ENCODE measurements around the gene NCAM2.
"Not testable (repeated sequence)": the region's sequence is repeated elsewhere in the genome, so short reads cannot be mapped to it uniquely, and the experiment has no call there.

Gene NCAM2

DNA sequence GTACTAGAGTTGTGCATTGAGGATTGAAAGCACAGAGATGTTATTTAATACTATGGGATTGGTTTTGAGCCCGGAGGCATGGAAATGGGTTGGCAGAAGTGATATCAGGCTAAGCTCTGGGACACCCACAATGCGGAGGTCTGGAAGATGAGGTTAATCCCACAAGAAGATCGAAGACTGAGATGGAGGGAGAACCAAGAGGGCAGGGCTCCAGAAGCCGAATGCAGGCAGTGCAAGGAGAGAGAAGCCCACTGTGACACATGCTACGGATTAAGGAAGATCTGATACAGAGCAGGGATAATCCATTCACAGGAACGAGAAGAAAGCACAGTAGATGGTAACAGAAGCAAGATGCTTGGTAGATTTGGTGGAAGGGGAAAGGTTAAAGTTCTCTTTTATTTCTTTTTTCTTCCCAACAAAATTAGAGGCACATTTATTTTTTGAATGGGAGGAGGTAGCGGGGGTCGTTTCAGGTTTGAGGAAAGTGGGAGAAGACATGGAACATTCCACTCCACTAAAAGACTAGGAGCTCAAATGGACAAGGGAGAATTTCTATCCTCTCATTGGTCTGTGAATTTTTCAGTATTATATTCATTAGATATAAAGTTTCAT, 113.2 kb downstream of the NCAM2 start:
- no peak for DNase-seq

DNA sequence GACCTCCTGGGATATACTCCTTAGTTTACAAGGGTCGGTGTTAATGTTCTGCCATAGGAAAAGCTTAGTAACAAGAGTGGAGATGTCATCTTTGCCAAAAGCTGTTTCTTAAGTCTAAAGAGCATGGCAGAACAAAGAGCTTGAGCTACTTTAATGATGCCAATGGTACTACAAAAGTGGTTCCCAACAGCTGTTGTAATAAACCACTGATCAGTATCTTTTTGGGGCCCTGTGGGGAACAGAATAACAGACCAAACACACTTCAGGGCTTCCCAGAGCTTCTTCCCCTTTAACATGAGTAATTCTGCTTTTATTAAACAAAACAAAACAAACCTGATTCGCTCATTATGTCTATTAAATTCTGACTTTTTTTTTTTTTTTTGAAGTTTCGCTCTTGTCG, 116.3 kb downstream of the NCAM2 start:
- DNase-seq, result no peak

DNA sequence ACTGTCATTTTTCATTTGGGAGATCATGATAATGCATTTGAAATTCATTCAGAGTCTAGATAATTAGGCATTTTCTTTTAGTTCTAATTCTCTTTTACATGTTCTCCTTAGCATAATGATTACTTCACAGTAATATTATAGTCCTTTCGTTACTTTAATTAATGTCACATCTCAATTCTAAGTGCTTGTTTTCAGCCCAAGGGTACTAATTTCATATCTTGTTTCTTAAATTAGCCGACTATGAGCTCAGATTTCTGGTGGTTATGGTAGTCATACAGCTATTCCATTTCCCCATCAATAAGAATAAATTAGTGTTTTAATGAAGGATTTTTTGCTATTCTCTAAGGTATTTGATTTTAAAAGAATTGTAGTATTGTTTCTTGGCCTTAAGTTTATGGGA, 120.9 kb downstream of the NCAM2 start:
- DNase-seq, result no peak

DNA sequence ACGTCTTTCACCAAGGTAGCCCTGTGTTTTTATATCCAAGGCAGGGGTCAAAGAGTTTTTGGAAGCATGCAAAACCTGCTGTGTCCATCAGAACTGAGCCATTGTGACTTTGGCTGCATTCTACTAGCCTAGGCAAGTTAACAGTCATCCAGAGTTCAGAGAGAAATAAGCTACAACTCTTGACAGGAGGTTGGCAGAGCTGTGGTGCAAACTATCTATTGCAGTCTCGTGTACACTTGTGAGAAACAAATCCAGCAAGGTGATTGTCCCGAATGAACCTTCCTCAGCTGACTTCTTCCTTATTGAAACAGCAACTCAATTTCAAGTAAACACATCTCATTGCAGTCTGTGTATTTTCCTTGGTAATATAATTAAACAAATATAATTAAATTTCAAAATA, 124.5 kb downstream of the NCAM2 start:
- DNase-seq, result no peak

DNA sequence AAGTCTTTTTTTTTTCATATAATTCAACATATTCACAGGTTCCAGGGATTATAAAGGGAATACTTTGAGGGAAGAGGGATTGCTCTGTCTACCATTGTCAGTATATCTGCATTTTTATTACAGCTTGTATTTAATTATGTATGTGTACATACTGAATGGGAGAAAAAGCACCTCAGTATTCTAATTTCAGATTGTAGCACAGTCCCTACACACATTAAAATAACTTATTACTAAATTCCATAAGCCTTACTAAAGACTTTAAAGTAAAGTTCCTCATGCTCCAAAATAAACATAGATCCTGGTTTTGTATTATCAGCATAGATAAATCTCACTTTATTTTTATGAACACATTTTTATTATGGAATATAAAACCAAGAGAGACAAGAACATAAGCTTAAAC, 134.2 kb downstream of the NCAM2 start:
- no peak for DNase-seq

DNA sequence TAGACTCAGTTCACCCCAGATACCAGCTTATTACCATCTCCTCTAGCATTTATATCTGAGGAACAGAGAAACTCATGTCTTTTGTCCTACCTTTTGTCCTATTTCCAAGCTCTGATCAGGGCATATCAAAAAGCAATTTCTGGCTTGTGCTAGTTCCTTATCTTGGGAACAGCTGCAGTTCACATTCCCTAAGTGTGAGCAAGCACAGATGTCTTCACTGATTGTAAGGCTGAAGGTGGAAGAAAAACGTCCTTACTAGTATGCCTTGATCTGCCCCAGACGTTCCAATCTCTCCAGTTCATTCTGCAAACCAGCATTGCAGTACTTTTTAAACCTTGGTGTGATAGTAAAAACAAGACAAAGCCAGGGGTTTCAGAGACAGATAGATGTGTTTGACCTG, 139.8 kb downstream of the NCAM2 start:
- DNase-seq, result no peak

DNA sequence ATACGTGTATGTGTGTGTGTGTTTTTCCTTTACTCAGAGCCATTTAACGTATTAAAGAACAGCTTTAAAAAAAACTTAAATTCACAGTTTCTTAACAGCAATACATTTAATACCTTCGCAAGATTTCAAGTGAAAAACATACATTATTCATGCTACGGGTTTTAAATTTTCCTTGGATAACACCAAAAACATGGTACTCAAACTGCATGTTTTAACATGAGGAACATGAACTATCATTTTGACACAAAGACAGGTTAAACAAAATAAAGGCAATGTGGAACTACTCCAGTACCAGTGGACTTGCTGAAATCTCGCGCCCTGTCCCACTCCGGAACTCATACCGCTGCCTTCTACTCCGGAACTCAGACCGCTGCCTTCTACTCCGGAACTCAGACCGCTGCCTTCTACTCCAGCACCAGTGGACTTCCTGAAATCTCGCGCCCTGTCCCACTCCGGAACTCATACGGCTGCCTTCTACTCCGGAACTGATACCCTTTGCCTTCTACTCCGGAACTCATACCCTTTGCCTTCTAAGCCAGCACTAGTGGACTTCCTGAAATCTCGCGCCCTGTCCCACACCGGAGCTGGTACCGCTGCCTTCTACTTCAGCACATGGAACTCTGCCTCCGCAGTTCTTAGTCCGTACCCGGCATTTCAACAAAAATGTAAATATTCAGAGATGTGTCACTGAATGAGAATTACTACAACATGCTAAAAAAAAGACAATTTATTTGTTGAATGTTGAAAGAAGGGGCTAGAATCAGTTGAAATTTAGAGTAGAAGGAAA, 148.6 kb downstream of the NCAM2 start:
- no peak for DNase-seq

DNA sequence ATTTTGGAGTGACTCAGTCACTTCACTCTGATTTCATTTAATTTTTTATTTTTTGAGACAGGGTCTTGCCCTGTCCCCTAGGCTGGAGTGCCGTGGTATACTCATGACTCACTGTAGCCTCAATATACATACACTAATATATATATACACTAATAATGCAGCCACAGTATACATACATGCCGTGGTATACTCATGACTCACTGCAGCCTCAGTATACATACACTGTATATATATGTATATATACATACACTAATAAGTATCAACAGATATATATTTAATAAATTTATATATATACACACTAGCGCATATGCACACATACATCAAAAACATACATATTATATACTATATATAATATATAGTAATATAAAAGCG, 149.2 kb downstream of the NCAM2 start:
- no peak for DNase-seq

DNA sequence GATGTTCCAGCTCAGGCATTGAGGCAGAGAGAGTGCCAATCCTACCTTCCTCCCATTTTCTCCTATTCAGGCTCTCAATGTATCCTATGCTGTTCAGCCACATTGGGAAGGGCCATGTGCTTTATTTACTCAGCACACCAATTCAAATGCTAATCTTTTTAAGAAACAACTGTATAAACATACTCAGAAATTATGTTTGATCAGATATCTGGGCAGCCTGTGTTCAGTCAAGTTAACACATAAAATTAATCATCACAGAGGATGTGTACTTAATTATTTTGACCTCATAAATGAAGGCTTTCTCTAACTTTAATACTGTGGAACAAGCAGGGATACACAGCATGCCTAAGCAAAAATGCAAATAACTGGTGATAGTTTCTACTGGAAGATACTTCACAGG, 149.8 kb downstream of the NCAM2 start:
- no peak for DNase-seq

DNA sequence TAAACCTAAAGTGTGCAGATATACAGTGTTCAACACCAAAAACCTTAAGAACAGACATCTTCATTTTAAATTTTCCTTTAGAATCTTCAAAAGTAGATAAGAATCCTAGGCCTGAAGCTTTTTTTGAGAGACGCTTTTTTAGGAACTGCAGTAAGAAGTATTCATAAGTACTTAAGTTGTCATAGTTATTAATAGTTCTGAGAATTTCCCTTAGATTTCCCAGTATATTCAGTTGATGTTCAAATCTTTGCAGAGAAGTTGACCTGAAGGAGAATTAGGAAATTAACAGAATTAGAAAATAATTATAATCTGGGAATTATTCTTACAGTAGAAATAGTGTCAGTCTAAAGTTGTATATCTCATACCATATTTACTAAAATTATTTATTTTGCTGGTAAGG, 150.3 kb downstream of the NCAM2 start:
- no peak for DNase-seq

DNA sequence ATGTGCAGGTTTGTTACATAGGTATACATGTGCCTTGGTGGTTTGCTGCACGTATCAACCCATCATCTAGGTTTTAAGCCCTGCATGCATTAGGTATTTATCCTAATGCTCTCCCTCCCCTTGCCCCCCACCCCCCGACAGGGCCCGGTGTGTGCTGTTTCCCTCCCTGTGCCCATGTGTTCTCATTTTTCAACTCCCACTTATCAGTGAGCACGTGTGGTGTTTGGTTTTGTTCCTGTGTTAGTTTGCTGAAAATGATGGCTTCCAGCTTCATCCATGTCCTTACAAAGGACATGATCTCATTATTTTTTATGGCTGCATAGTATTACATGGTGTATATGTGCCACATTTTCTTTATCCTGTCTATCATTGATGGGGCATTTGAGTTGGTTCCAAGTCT, 151.2 kb downstream of the NCAM2 start:
- not testable (repeated sequence) for DNase-seq

DNA sequence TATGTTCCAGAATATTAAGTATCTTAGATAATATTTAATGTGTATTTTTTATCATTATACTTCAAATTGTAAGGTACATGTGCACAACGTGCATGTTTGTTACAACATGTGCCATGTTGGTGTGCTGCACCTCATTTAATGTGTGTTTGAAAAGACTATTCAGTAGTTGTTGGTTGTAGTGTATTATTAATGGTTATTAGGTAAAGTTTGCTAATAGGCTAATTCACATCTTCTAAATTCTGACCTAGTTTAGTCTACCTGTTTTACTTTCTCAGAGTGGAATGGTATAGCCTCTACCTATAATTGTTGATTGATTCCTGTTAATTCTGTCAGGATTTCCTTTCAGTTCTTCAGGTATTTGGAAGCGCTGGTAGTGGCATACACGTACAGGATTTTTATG, 153.0 kb downstream of the NCAM2 start:
- DNase-seq, result no peak

DNA sequence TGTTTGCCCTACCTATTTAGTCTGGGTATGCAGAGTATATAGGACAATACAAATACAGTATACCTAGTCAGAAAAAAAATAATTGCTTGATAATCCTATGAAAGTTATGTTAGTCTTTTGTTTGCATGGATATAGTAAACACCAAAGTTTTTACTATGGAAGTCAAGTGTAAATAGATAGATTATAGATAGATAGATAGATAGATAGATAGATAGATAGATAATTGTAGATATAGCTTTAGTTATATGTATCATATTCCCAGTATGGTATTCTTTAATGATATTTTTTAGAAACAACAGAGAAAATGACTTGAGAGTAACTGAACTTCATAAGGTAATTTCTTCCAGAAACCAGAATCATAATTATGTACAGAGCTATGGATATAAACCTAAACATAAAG, 158.2 kb downstream of the NCAM2 start:
- DNase-seq, result no peak

DNA sequence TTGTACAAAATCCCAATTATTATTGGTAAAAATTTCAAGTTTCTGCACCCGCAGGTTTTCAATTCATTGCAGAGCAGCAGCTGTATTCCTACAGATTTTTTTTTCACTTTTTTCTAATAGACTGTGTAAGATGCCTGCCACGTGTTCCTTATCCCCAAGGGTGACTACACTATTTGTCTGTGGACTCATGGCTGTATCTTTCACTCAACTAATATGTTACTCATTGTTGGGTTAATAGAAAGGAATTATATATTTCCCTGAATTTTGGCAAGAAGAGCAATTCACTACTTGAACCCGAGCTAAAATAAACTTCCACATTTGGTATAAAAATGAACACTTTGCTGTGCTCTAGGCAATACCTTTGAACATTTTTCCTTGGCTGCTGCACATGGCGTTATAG, 158.7 kb downstream of the NCAM2 start:
- DNase-seq, result no peak

DNA sequence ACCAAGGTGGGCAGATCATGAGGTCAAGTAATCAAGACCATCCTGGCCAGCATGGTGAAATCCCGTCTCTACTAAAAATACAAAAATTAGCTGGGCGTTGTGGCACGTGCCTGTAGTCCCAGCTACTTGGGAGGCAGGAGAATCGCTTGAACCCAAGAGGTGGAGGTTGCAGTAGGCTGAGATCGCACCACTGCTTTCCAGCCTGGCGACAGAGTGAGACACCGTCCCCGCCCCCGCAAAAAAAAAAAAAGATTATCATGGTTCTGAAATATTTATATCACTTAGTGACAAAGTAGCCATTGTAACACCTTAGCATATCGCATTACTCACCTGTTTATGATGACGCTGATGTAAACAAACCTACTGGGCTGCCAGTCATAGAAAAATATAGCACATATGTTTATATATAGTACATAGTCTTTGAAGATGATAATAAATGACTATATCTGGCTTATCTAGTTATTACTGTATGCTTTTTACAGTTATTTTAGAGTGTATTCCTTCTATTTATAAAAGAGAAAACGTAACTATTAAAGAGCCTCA, 160.2 kb downstream of the NCAM2 start:
- DNase-seq, result no peak

DNA sequence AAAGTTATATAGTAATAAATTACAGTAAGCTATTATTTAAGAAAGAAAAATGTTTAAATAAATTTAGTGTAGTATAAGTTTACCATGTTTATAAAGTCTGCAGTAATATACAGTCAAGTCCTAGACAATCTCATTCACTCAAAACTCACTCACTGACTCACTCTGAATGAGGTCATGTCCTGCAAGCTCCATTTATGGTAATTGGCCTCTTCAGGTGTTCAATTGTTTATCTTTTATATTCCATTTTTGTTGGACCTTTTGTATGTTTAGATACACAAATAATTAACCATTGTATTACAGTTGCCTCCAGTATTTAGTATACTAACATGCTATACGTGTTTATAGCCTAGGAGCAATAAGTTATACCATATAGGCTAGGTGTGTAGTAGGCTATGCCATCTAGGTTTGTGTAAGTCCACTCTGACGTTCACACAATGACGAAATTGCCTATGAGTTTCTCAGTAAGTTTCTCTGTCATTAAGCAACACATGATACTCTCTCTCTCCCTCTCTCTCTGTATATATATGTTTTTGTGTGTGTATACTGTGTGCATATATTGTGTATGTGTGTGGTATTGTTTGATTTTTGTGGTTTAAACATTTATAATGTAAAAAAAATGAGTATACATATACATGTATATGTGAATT, 161.2 kb downstream of the NCAM2 start:
- no peak for DNase-seq

DNA sequence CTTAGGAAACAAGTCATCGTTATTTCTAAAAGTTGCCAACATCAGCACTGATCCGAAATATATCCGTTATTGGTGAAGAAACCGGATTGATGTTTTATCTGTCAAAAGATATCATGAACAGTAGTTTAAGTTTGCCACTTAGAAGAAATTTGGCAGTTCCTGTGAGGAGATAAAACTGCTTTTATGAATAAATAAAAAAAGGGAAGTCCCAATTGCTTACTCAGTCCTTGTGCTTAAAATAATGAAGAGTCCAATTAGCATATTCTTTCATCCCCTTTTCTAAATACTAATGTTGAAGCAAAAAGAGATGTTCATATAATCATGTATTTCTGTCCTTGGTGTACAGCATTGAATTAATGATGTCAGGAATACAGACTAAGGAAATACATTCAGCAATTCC, 164.6 kb downstream of the NCAM2 start:
- no peak for DNase-seq

DNA sequence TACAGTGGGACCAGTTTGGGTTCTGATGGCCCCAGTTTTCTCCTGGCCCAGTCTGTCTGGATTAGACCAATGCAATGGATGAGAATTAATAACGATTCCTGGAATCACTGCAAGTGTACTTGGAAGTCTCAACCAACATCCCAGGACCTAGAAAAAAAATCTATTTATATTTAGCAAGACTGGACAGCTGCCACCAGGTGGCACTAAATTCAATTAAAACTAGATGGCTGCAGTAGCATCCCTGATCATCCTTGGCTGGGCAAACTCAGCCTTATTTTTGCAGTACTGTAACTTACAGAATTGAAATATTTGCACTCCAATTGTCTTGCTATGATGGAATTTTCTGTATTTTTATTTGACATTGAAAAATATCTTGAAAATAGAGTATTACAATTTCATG, 165.7 kb downstream of the NCAM2 start:
- no peak for DNase-seq

DNA sequence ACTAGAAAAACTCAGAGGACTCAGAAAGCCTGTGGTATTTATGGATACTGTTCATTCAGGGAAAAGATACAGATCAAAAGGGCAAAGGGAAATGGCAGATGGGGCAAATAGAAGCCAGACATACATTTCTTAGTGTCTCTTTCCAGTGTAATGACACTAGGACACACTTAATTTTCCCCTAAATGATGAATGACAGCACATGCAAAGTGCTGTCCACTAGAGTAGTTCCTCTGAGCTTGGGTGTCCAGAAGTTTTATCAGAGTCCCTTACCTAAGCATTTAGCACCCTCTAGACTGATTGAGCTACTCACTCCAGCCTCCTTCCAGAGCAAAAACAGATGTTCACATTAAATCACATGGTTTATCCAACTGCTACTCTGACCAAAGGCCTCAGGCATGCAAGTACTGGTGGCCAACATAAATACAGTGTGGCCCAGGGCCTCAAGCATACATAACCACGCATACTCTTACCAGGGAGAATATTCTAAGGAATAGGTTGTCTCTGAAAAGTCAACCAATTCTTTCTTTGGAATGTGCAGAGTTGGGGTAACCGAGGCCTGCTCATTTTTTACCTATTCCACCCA, 166.9 kb downstream of the NCAM2 start:
- DNase-seq, result no peak

DNA sequence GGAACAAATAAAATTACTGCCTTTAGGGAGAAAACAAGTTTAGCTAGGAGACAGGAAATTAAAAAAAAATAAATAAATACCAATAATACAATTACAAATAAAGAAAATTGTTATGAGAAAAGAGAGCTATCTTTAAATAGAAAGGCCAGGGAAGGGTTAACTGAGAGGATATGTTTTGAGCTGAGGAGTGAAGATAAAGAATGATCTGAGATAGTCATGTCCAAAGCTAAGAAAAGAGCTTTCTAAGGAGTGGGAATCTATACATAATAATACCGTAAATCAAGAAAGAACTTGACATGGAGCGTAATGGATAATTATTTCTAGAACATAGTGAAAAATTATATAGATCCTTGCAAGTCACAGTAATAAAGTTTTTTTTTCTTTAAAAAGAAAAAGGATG, 176.5 kb downstream of the NCAM2 start:
- DNase-seq, result no peak

DNA sequence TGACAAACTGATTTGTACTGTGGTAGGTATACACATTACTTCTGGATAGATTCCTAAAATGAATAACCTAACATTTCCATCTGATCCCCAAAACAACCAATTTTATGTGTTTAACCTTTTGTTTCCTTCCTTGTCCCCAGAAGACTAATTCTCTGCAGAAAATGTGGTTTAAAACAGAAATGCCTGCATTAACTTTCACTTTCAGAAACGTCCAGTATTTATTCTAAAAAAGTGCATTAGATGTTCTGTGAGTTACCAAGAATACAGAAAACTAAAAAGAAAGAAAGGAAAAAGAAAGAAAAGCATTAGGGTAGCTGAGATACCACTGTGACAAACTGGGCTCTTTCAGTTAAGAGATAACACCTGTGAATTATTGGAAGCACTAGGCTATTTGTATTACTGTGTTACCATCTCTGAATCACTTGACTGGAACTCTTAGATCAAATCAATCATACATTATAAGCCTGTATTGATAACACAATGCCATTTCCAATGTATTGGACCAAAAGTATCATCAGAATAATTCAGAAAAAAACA, 177.7 kb downstream of the NCAM2 start:
- no peak for DNase-seq

DNA sequence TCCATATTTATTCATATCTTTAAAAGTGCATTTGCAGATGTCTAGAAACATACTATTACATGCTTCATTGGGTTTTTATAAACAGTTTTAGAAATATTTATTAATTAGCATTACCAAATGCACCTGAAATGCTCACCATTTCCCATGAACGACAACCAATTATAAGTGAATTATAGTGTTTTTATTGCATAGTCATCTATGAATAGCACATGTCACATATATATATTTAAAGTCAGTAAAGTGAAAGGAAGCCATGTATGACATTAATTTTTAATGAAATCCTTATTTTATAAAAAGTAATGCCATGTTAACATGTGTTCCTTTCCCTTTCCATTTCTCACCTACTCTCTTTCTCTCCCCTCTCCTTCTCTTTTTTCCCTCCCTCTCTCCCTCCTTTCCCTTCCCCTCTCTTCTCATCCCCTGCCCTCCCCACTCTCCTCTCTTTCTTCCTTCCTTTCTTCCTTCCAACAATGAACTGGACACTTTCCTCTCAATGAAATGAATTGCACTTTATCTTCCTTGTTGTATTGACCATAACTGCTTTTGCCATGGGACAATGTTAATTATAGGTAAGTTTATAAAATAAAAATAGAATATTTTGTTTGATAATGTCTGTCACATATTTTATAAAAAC, 179.3 kb downstream of the NCAM2 start:
- DNase-seq, result no peak
